ENCODE measurements around the gene ASB18. TPM values are rescaled to one million over a fixed set of nuclear protein-coding genes. Genes with fewer than 3 reads are reported as not detected.

The ASB18 gene
- total RNA-seq, 1 experiment from 2014 or later: not detected

GRCh38 chr2:236204953-236205352 is 59.3 kb downstream of the ASB18 start:
- ATAC-seq (no peak), DNase-seq (ENCODE audit: low read depth, low spot score) (no peak)
- H3K27me3 ChIP-seq (ENCODE audit: control insufficient read depth, insufficient read depth, low read length): no peaks in the 10 kb centered on the region
- H3K4me1 ChIP-seq (ENCODE audit: control insufficient read depth, insufficient read depth, low read length): no peaks in the 10 kb centered on the region
- no TSS peak for BruUV-seq (replicated peaks)
- no peak overlapping the region for H3K27ac ChIP-seq (ENCODE audit: low read length)
- CTCF ChIA-PET: no interaction called here
- in situ Hi-C loops (cut with HindIII; ENCODE audit: low pct_unique_long_range_greater_than_20kb, low sequenced_read_pairs) (no loop called here), intact Hi-C loops (cut with micrococcal nuclease; ENCODE audit: unreplicated experiment) (no loop called here)
- TF ChIP-seq, protein P1, sequence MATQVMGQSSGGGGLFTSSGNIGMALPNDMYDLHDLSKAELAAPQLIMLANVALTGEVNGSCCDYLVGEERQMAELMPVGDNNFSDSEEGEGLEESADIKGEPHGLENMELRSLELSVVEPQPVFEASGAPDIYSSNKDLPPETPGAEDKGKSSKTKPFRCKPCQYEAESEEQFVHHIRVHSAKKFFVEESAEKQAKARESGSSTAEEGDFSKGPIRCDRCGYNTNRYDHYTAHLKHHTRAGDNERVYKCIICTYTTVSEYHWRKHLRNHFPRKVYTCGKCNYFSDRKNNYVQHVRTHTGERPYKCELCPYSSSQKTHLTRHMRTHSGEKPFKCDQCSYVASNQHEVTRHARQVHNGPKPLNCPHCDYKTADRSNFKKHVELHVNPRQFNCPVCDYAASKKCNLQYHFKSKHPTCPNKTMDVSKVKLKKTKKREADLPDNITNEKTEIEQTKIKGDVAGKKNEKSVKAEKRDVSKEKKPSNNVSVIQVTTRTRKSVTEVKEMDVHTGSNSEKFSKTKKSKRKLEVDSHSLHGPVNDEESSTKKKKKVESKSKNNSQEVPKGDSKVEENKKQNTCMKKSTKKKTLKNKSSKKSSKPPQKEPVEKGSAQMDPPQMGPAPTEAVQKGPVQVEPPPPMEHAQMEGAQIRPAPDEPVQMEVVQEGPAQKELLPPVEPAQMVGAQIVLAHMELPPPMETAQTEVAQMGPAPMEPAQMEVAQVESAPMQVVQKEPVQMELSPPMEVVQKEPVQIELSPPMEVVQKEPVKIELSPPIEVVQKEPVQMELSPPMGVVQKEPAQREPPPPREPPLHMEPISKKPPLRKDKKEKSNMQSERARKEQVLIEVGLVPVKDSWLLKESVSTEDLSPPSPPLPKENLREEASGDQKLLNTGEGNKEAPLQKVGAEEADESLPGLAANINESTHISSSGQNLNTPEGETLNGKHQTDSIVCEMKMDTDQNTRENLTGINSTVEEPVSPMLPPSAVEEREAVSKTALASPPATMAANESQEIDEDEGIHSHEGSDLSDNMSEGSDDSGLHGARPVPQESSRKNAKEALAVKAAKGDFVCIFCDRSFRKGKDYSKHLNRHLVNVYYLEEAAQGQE (IDR thresholded peaks at IDR 0.05; ENCODE audit: insufficient read depth in 1 of 2, low read depth in 2 of 2, low read length in 1 of 2): no peak
- TF ChIP-seq SIN3A (IDR thresholded peaks at IDR 0.05; ENCODE audit: borderline replicate concordance, insufficient read depth, low read depth, low read length) (no peak), CTCF (IDR thresholded peaks at IDR 0.05) (no peak), TCF7L2 (IDR thresholded peaks at IDR 0.05; ENCODE audit: low read depth, low read length) (no peak), POLR2AphosphoS5 (IDR thresholded peaks at IDR 0.05; ENCODE audit: low read depth, low read length) (no peak)
- H3K9me3 ChIP-seq (ENCODE audit: control insufficient read depth, insufficient read depth, low read depth, low read length): peaks cover 7% of the 10 kb centered on the region; the same call in 1 of the 2 replicates
- H3K36me3 ChIP-seq (ENCODE audit: control insufficient read depth, insufficient read depth, low read length): no peaks in the 10 kb centered on the region
- H3K4me3 ChIP-seq (ENCODE audit: low read depth in 2 of 2, low read length in 2 of 2): no peak overlapping the region
- POLR2A ChIA-PET: no interaction called here

- Histone ChIP-seq H3K36me3 (ENCODE audit: control insufficient read depth, insufficient read depth, low read length) (no peaks in the 10 kb centered on the region), H3K4me1 (ENCODE audit: control insufficient read depth, insufficient read depth, low read length) (no peaks in the 10 kb centered on the region), H3K27ac (ENCODE audit: low read length) (no peak overlapping the region), H3K4me3 (ENCODE audit: low read depth in 2 of 2, low read length in 2 of 2) (no peak overlapping the region), H3K9me3 (ENCODE audit: control insufficient read depth, insufficient read depth, low read depth, low read length) (peaks cover 2% of the 10 kb centered on the region; the same call in 1 of the 2 replicates), H3K27me3 (ENCODE audit: control insufficient read depth, insufficient read depth, low read length) (no peaks in the 10 kb centered on the region)
- BruUV-seq (replicated peaks): no TSS peak
- TF ChIP-seq, protein P1 (IDR thresholded peaks at IDR 0.05; ENCODE audit: insufficient read depth in 1 of 2, low read depth in 2 of 2, low read length in 1 of 2): no peak
- TF ChIP-seq TCF7L2 (IDR thresholded peaks at IDR 0.05; ENCODE audit: low read depth, low read length) (no peak), SIN3A (IDR thresholded peaks at IDR 0.05; ENCODE audit: borderline replicate concordance, insufficient read depth, low read depth, low read length) (no peak), POLR2AphosphoS5 (IDR thresholded peaks at IDR 0.05; ENCODE audit: low read depth, low read length) (no peak), CTCF (IDR thresholded peaks at IDR 0.05) (no peak)
- POLR2A ChIA-PET: no interaction called here
- no peak for ATAC-seq
- CTCF ChIA-PET: no interaction called here
- in situ Hi-C loops (cut with HindIII; ENCODE audit: low pct_unique_long_range_greater_than_20kb, low sequenced_read_pairs): no loop called here
- DNase-seq (ENCODE audit: low read depth, low spot score): no peak
- intact Hi-C loops (cut with micrococcal nuclease; ENCODE audit: unreplicated experiment): no loop called here
Observed at GRCh38 chr2:236200378-236200777, 63.8 kb downstream of the ASB18 start.

Data from Panc1 (cell line).